Subcutaneous abdominal adipose tissue (tissue), 5 donors: ENCODE results near the gene GPR157.
"Not testable (repeated sequence)": the region's sequence is repeated elsewhere in the genome, so short reads cannot be mapped to it uniquely, and the experiment has no call there.

Experiments
- H3K27ac ChIP-seq: one replicate; pipeline ENCODE4 v1.7.0; 2013; ENCODE audit warnings: low read depth, mild to moderate bottlenecking, inconsistent platforms, low read length, moderate library complexity
- H3K27me3 ChIP-seq, 5 donors: one replicate each; pipeline ENCODE4 v1.7.0; 2013; ENCODE audit warnings: low read length in 5 of 5, inconsistent platforms in 1 of 5; ENCODE audit not compliant: control insufficient read depth in 5 of 5, insufficient read depth in 4 of 5
- H3K36me3 ChIP-seq, 5 donors: one replicate each; pipeline ENCODE4 v1.7.0; 2013; ENCODE audit warnings: low read length in 5 of 5; ENCODE audit not compliant: control insufficient read depth in 5 of 5, insufficient read depth in 5 of 5
- H3K4me1 ChIP-seq, 5 donors: one replicate each; pipeline ENCODE4 v1.7.0; 2013; ENCODE audit warnings: low read length in 5 of 5, mild to moderate bottlenecking in 3 of 5, moderate library complexity in 1 of 5; ENCODE audit not compliant: control insufficient read depth in 5 of 5, insufficient read depth in 5 of 5
- H3K4me3 ChIP-seq, 5 donors: one replicate each; pipeline ENCODE4 v1.7.0; 2013; ENCODE audit warnings: low read length in 5 of 5, low read depth in 1 of 5
- H3K9ac ChIP-seq, 5 donors: one replicate each; pipeline ENCODE4 v1.7.0; 2013; ENCODE audit warnings: low read length in 5 of 5, mild to moderate bottlenecking in 4 of 5, moderate library complexity in 3 of 5
- H3K9me3 ChIP-seq, 5 donors: one replicate each; pipeline ENCODE4 v1.7.0; 2013; ENCODE audit warnings: low read length in 5 of 5; ENCODE audit not compliant: control insufficient read depth in 5 of 5
- donor health status: healthy.
- donor health status: healthy.
- donor health status: healthy.
- donor health status: healthy.
- donor health status: healthy.

The GPR157 gene

GRCh38 chr1:9149837-9150581, 21.1 kb upstream of the GPR157 start:
- H3K4me3 ChIP-seq, result peak overlapping the region in 1 of 5 donors; percentile 18
- H3K27ac ChIP-seq, result no peak overlapping the region
- no peaks in the 10 kb centered on the region for H3K27me3 ChIP-seq
- H3K36me3 ChIP-seq, result peaks cover 0 to 6% (median 0%) of the 10 kb centered on the region in 5 donors
- peak overlapping the region in 1 of 5 donors; percentile 6 for H3K9ac ChIP-seq
- H3K4me1 ChIP-seq, result peaks cover 2 to 47% (median 35%) of the 10 kb centered on the region in 5 donors
- H3K9me3 ChIP-seq, result no peaks in the 10 kb centered on the region

DNA sequence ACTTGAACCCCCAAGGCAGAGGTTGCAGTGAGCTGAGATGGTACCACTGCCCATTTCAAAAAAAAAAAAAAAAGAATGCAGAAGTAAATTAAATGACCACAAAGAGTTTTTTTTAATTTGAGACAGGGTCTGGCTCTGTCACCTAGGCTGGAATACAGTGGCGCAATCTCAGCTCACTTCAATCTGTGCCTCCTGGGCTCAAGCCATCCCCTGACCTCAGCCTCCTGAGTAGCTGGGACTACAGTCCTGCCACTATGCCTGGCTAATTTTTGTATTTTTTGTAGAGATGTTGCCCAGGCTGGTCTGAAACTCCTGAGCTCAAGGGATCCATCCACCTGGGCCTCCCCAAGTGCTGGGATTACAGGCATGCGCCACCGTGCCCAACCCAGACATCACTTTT, 20.2 kb upstream of the GPR157 start:
- H3K27ac ChIP-seq, result no peak overlapping the region

GRCh38 chr1:9146156-9146555, 17.3 kb upstream of the GPR157 start:
- H3K27me3 ChIP-seq, result no peaks in the 10 kb centered on the region
- no peaks in the 10 kb centered on the region for H3K9me3 ChIP-seq
- peaks cover 0 to 6% (median 0%) of the 10 kb centered on the region in 5 donors for H3K36me3 ChIP-seq
- H3K4me1 ChIP-seq, result peaks cover 2 to 23% (median 20%) of the 10 kb centered on the region in 5 donors
- no peak overlapping the region for H3K9ac ChIP-seq
- H3K27ac ChIP-seq, result no peak overlapping the region
- H3K4me3 ChIP-seq, result no peak overlapping the region

More for the DNA sequence above, 20.2 kb upstream of the GPR157 start:
- Histone ChIP-seq H3K4me3 (no peak overlapping the region), H3K27me3 (no peaks in the 10 kb centered on the region), H3K9ac (peak overlapping the region in 1 of 5 donors; percentile 6), H3K4me1 (peaks cover 2 to 43% (median 32%) of the 10 kb centered on the region in 5 donors), H3K9me3 (no peaks in the 10 kb centered on the region), H3K36me3 (peaks cover 0 to 6% (median 0%) of the 10 kb centered on the region in 5 donors)

GRCh38 chr1:9145714-9146113, 16.8 kb upstream of the GPR157 start:
- Histone ChIP-seq H3K27ac (no peak overlapping the region), H3K36me3 (peaks cover 0 to 6% (median 0%) of the 10 kb centered on the region in 5 donors), H3K27me3 (no peaks in the 10 kb centered on the region), H3K9ac (no peak overlapping the region), H3K9me3 (no peaks in the 10 kb centered on the region), H3K4me1 (peaks cover 1 to 19% (median 16%) of the 10 kb centered on the region in 5 donors), H3K4me3 (no peak overlapping the region)

- Histone ChIP-seq H3K4me1 (peaks cover 0 to 15% (median 13%) of the 10 kb centered on the region in 5 donors), H3K9me3 (no peaks in the 10 kb centered on the region), H3K27me3 (no peaks in the 10 kb centered on the region), H3K4me3 (no peak overlapping the region), H3K36me3 (peaks cover 0 to 2% (median 0%) of the 10 kb centered on the region in 5 donors), H3K9ac (no peak overlapping the region), H3K27ac (no peak overlapping the region)
Observed at GRCh38 chr1:9145021-9145668, 16.2 kb upstream of the GPR157 start.

DNA sequence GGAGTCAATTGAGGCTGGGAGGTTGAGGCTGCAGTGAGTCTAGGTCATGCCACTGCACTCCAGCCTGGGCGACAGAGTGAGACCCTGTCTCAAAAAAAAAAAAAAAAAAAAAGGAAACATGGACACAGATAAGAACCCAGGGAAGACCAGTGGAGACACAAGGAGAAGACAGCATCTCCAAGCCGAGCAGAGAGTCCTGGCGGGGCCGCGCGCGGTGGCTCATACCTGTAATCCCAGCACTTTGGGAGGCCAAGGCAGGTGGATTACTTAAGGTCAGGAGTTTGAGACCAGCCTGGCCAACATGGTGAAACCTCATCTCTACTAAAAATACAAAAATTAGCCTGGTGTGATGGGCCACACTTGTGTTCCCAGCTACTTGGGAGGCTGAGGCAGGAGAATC, 15.6 kb upstream of the GPR157 start:
- H3K27me3 ChIP-seq, H3K27ac ChIP-seq, H3K4me1 ChIP-seq, H3K9me3 ChIP-seq, H3K9ac ChIP-seq, H3K36me3 ChIP-seq, H3K4me3 ChIP-seq: not testable (repeated sequence)

DNA sequence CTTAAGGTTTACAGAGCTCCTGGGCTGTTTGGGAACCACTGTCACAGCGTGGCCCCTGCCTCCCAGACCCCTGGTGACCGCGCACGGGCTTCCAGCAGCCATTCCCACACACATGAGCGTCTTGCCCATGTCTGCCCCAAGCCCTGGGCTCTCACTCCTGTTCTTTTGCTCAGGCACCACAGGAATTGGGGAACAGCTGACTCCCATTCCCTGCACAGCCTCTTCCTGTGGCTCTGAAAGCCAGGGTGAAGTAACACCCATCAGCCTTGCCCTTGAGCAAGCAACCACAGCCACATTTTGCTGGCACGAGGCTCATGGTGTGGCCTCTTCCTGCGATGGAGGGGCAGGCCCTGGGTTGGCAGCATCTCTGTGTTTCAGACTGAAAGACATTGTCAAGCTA, 14.3 kb upstream of the GPR157 start:
- no peak overlapping the region for H3K27ac ChIP-seq

DNA sequence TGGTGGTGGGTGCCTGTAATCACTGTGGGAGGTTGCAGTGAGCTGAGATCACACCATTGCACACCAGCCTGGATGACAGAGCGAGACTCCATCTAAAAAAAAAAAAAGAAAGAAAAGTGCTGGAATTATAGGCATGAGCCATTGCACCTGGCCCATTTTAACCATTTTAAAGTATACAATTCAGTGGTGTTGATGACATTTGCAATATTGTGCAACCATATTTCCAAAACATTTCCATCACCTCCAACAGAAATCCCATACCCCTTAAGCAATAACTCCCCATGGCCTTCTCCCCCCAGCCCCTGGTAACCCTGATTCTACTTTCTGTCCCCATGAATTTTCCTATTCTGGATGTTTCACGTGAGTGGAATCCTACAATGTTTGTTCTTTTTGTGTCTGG, 11.0 kb upstream of the GPR157 start:
- Histone ChIP-seq H3K9me3 (no peaks in the 10 kb centered on the region), H3K27ac (no peak overlapping the region), H3K9ac (no peak overlapping the region), H3K36me3 (no peaks in the 10 kb centered on the region), H3K4me1 (peaks cover 0 to 5% (median 3%) of the 10 kb centered on the region in 5 donors), H3K4me3 (no peak overlapping the region), H3K27me3 (no peaks in the 10 kb centered on the region)

More for the DNA sequence above, 14.3 kb upstream of the GPR157 start:
- H3K4me1 ChIP-seq, result peaks cover 0 to 4% (median 2%) of the 10 kb centered on the region in 5 donors
- H3K36me3 ChIP-seq, result no peaks in the 10 kb centered on the region
- no peaks in the 10 kb centered on the region for H3K9me3 ChIP-seq
- no peak overlapping the region for H3K9ac ChIP-seq
- no peak overlapping the region for H3K4me3 ChIP-seq
- H3K27me3 ChIP-seq, result no peaks in the 10 kb centered on the region

- peaks cover 0 to 10% (median 0%) of the 10 kb centered on the region in 5 donors for H3K4me1 ChIP-seq
- no peak overlapping the region for H3K4me3 ChIP-seq
- no peaks in the 10 kb centered on the region for H3K27me3 ChIP-seq
- H3K9ac ChIP-seq, result no peak overlapping the region
- no peak overlapping the region for H3K27ac ChIP-seq
- no peaks in the 10 kb centered on the region for H3K9me3 ChIP-seq
- H3K36me3 ChIP-seq, result no peaks in the 10 kb centered on the region
Observed at GRCh38 chr1:9136932-9137331, 8.0 kb upstream of the GPR157 start.

- H3K27ac ChIP-seq, result no peak overlapping the region
- H3K4me3 ChIP-seq, result no peak overlapping the region
- H3K9ac ChIP-seq, result no peak overlapping the region
- H3K9me3 ChIP-seq, result no peaks in the 10 kb centered on the region
- H3K36me3 ChIP-seq, result no peaks in the 10 kb centered on the region
- peaks cover 0 to 10% (median 0%) of the 10 kb centered on the region in 5 donors for H3K4me1 ChIP-seq
- H3K27me3 ChIP-seq, result no peaks in the 10 kb centered on the region
Observed at GRCh38 chr1:9135073-9135836, 6.4 kb upstream of the GPR157 start.
